ENCODE measurements around the gene NPAS3. TPM values are rescaled to one million over a fixed set of nuclear protein-coding genes. Genes with fewer than 3 reads are reported as not detected.

NPAS3 gene
- total RNA-seq, 1 donor from 2014 or later, result not detected

- Histone ChIP-seq H3K27ac (no peak overlapping the region), H3K4me2 (no peak overlapping the region)
- no peaks in the 10 kb centered on the region for H3K27me3 Mint-ChIP-seq (ENCODE audit: insufficient read depth, low read depth)
These were observed 823.6 kb downstream of the NPAS3 start for GRCh38 chr14:33762161-33762851.

GRCh38 chr14:33764876-33765650, 826.4 kb downstream of the NPAS3 start:
- Mint-ChIP-seq H3K4me1 (peaks cover 61% of the 10 kb centered on the region), H3K36me3 (no peaks in the 10 kb centered on the region), H3K27me3 (ENCODE audit: insufficient read depth, low read depth) (no peaks in the 10 kb centered on the region), H3K4me3 (peak overlapping the region; percentile 36), H3K9me3 (no peaks in the 10 kb centered on the region), H3K27ac (peak overlapping the region; percentile 94)
- Histone ChIP-seq H3F3A (ENCODE audit: low read depth) (peaks cover 10% of the 10 kb centered on the region), H3K27ac (peak overlapping the region; percentile 86), H2AFZ (replicated peaks) (peak overlapping the region; percentile 61), H3K4me2 (peak overlapping the region; percentile 65), H3K79me2 (ENCODE audit: low read depth) (no peaks in the 10 kb centered on the region), H3K9ac (no peak overlapping the region), H3K9me3 (ENCODE audit: low read depth) (no peaks in the 10 kb centered on the region), H3K4me3 (no peak overlapping the region), H3K36me3 (no peaks in the 10 kb centered on the region), H3K4me1 (peaks cover 64% of the 10 kb centered on the region), H4K20me1 (ENCODE audit: low read depth) (no peaks in the 10 kb centered on the region), H3K27me3 (no peaks in the 10 kb centered on the region)
- DNase-seq (ENCODE audit: low spot score), result peak; percentile 91
- no peak for TF ChIP-seq CTCF (IDR thresholded peaks at IDR 0.05)
- no peak for TF ChIP-seq EZH2phosphoT487 (IDR thresholded peaks at IDR 0.05)
- TF ChIP-seq EZH2 (IDR thresholded peaks at IDR 0.05), result no peak

More at GRCh38 chr14:33762161-33762851, 823.6 kb downstream of the NPAS3 start:
- Histone ChIP-seq H3F3A (ENCODE audit: low read depth) (peaks cover 10% of the 10 kb centered on the region), H3K4me3 (no peak overlapping the region), H3K36me3 (no peaks in the 10 kb centered on the region), H4K20me1 (ENCODE audit: low read depth) (no peaks in the 10 kb centered on the region), H3K27me3 (no peaks in the 10 kb centered on the region), H3K4me1 (peaks cover 67% of the 10 kb centered on the region), H2AFZ (replicated peaks) (no peak overlapping the region), H3K79me2 (ENCODE audit: low read depth) (no peaks in the 10 kb centered on the region), H3K9ac (no peak overlapping the region), H3K9me3 (ENCODE audit: low read depth) (no peaks in the 10 kb centered on the region)
- no peaks in the 10 kb centered on the region for H3K9me3 Mint-ChIP-seq
- TF ChIP-seq CTCF (IDR thresholded peaks at IDR 0.05), result no peak
- no peak for TF ChIP-seq EZH2 (IDR thresholded peaks at IDR 0.05)
- TF ChIP-seq EZH2phosphoT487 (IDR thresholded peaks at IDR 0.05), result no peak
- H3K27ac Mint-ChIP-seq, result no peak overlapping the region
- no peaks in the 10 kb centered on the region for H3K36me3 Mint-ChIP-seq
- no peak for DNase-seq (ENCODE audit: low spot score)
- peaks cover 56% of the 10 kb centered on the region for H3K4me1 Mint-ChIP-seq
- no peak overlapping the region for H3K4me3 Mint-ChIP-seq

GRCh38 chr14:33767586-33768457, 829.1 kb downstream of the NPAS3 start:
- no peak overlapping the region for H3K4me3 Mint-ChIP-seq
- H3K4me2 ChIP-seq, result no peak overlapping the region
- peaks cover 50% of the 10 kb centered on the region for H3K4me1 ChIP-seq
- H3K36me3 ChIP-seq, result no peaks in the 10 kb centered on the region
- H3K36me3 Mint-ChIP-seq, result peaks cover 3% of the 10 kb centered on the region
- H3K79me2 ChIP-seq (ENCODE audit: low read depth), result no peaks in the 10 kb centered on the region
- TF ChIP-seq EZH2 (IDR thresholded peaks at IDR 0.05), result no peak
- no peak for TF ChIP-seq EZH2phosphoT487 (IDR thresholded peaks at IDR 0.05)
- TF ChIP-seq CTCF (IDR thresholded peaks at IDR 0.05), result no peak
- H3K27ac Mint-ChIP-seq, result no peak overlapping the region
- no peaks in the 10 kb centered on the region for H3K9me3 Mint-ChIP-seq
- no peak for DNase-seq (ENCODE audit: low spot score)
- no peaks in the 10 kb centered on the region for H3K27me3 Mint-ChIP-seq (ENCODE audit: insufficient read depth, low read depth)
- no peaks in the 10 kb centered on the region for H3K27me3 ChIP-seq
- no peaks in the 10 kb centered on the region for H4K20me1 ChIP-seq (ENCODE audit: low read depth)
- H2AFZ ChIP-seq (replicated peaks), result no peak overlapping the region
- peaks cover 59% of the 10 kb centered on the region for H3K4me1 Mint-ChIP-seq
- no peaks in the 10 kb centered on the region for H3K9me3 ChIP-seq (ENCODE audit: low read depth)
- H3K27ac ChIP-seq, result no peak overlapping the region
- peaks cover 10% of the 10 kb centered on the region for H3F3A ChIP-seq (ENCODE audit: low read depth)
- no peak overlapping the region for H3K4me3 ChIP-seq
- no peak overlapping the region for H3K9ac ChIP-seq
